Activated naive CD4-positive, alpha-beta T cell treated with anti-CD3 and anti-CD28 coated beads for 36 hours (primary cell): ENCODE results near the gene GOLIM4. TPM values are rescaled to one million over a fixed set of nuclear protein-coding genes. Genes with fewer than 3 reads are reported as not detected.
A peak's percentile ranks its signal among the peaks of the same experiment; 100 is the strongest.
"Not testable (repeated sequence)": the region's sequence is repeated elsewhere in the genome, so short reads cannot be mapped to it uniquely, and the experiment has no call there.

ENCODE experiments used
- CTCF ChIA-PET: fragments of 350-600 bp; sonication (Branson Sonifier 250); formaldehyde crosslinking; loops from one replicate; lab custom pipeline; 2021; ENCODE audit warnings: antibody characterized with exemption; lab: Charles Lee
- DNase-seq: peaks from one replicate; pipeline ENCODE4 v3.0.0-alpha.2; 2020
- H3K27ac Mint-ChIP-seq: one replicate; pipeline ENCODE4 v1.8.0; 2021; ENCODE audit warnings: mild to moderate bottlenecking, mixed read lengths
- H3K27me3 Mint-ChIP-seq: one replicate; pipeline ENCODE4 v1.8.0; 2021; ENCODE audit warnings: low read depth, mixed read lengths
- H3K36me3 Mint-ChIP-seq: one replicate; pipeline ENCODE4 v1.8.0; 2021; ENCODE audit warnings: low read depth, mixed read lengths
- H3K4me1 Mint-ChIP-seq: one replicate; pipeline ENCODE4 v1.8.0; 2021; ENCODE audit warnings: low read depth, mixed read lengths
- H3K4me3 Mint-ChIP-seq: one replicate; pipeline ENCODE4 v1.8.0; 2021; ENCODE audit warnings: mild to moderate bottlenecking, moderate library complexity, mixed read lengths
- H3K9me3 Mint-ChIP-seq: one replicate; pipeline ENCODE4 v1.8.0; 2021; ENCODE audit warnings: mixed read lengths
- intact Hi-C: fragments of 100-400 bp; cut with micrococcal nuclease; formaldehyde crosslinking; loops from one replicate; pipeline ENCODE4 v1.15.1; 2023
- total RNA-seq, 2 experiments: library from RNA; stranded (reverse); gene quantifications; one replicate each; pipeline ENCODE4 v1.2.3, GENCODE V29; 2021

The GOLIM4 gene
- total RNA-seq, 2 experiments from 2014 or later = 0.67 to 0.98 TPM

GRCh38 chr3:168066882-168067281 lies 28.8 kb downstream of the GOLIM4 start:
- no peak overlapping the region for H3K4me3 Mint-ChIP-seq
- no peaks in the 10 kb centered on the region for H3K9me3 Mint-ChIP-seq
- H3K4me1 Mint-ChIP-seq = no peaks in the 10 kb centered on the region
- CTCF ChIA-PET = interaction anchor here (0.7 kb wide), 1 partner anchor 150 kb away, joined by 3 read pairs; no protein-coding TSS in a partner anchor
- H3K27ac Mint-ChIP-seq = no peak overlapping the region
- DNase-seq = no peak
- intact Hi-C loops = no loop called here
- H3K36me3 Mint-ChIP-seq = no peaks in the 10 kb centered on the region
- H3K27me3 Mint-ChIP-seq = no peaks in the 10 kb centered on the region

GRCh38 chr3:168065569-168065968 lies 30.2 kb downstream of the GOLIM4 start:
- no peak overlapping the region for H3K27ac Mint-ChIP-seq
- H3K9me3 Mint-ChIP-seq = no peaks in the 10 kb centered on the region
- no peaks in the 10 kb centered on the region for H3K27me3 Mint-ChIP-seq
- CTCF ChIA-PET = no interaction called here
- H3K4me3 Mint-ChIP-seq = no peak overlapping the region
- no peaks in the 10 kb centered on the region for H3K36me3 Mint-ChIP-seq
- no peak for DNase-seq
- intact Hi-C loops = no loop called here
- H3K4me1 Mint-ChIP-seq = peaks cover 6% of the 10 kb centered on the region

GRCh38 chr3:168063122-168063521 lies 32.6 kb downstream of the GOLIM4 start:
- no peaks in the 10 kb centered on the region for H3K27me3 Mint-ChIP-seq
- H3K4me3 Mint-ChIP-seq = no peak overlapping the region
- intact Hi-C loops = no loop called here

GRCh38 chr3:168062679-168063078 lies 33.0 kb downstream of the GOLIM4 start:
- peaks cover 6% of the 10 kb centered on the region for H3K4me1 Mint-ChIP-seq
- intact Hi-C loops = no loop called here
- no peak overlapping the region for H3K4me3 Mint-ChIP-seq
- H3K27me3 Mint-ChIP-seq = no peaks in the 10 kb centered on the region
- no peaks in the 10 kb centered on the region for H3K36me3 Mint-ChIP-seq
- no peaks in the 10 kb centered on the region for H3K9me3 Mint-ChIP-seq
- no peak overlapping the region for H3K27ac Mint-ChIP-seq
- DNase-seq = no peak
- CTCF ChIA-PET = interaction anchor here (0.6 to 0.9 kb wide), 2 partner anchors 22 to 103 kb away, joined by 4 read pairs; no protein-coding TSS in a partner anchor

More at GRCh38 chr3:168063122-168063521, 32.6 kb downstream of the GOLIM4 start:
- peaks cover 6% of the 10 kb centered on the region for H3K4me1 Mint-ChIP-seq
- no peaks in the 10 kb centered on the region for H3K9me3 Mint-ChIP-seq
- no peaks in the 10 kb centered on the region for H3K36me3 Mint-ChIP-seq
- H3K27ac Mint-ChIP-seq = no peak overlapping the region
- CTCF ChIA-PET = interaction anchor here (0.6 kb wide), 1 partner anchor 22 kb away, joined by 4 read pairs; no protein-coding TSS in a partner anchor
- no peak for DNase-seq

- peak; percentile 6 for DNase-seq
Measured at GRCh38 chr3:168061332-168061996, 34.3 kb downstream of the GOLIM4 start.

GRCh38 chr3:168060317-168060716 lies 35.4 kb downstream of the GOLIM4 start:
- DNase-seq = no peak
- no peaks in the 10 kb centered on the region for H3K27me3 Mint-ChIP-seq
- H3K9me3 Mint-ChIP-seq = peaks cover 2% of the 10 kb centered on the region
- intact Hi-C loops = no loop called here
- H3K27ac Mint-ChIP-seq = no peak overlapping the region
- CTCF ChIA-PET = no interaction called here
- peaks cover 6% of the 10 kb centered on the region for H3K4me1 Mint-ChIP-seq
- H3K36me3 Mint-ChIP-seq = no peaks in the 10 kb centered on the region
- H3K4me3 Mint-ChIP-seq = no peak overlapping the region

More at GRCh38 chr3:168061332-168061996, 34.3 kb downstream of the GOLIM4 start:
- Mint-ChIP-seq H3K9me3 (peaks cover 2% of the 10 kb centered on the region), H3K27ac (no peak overlapping the region), H3K27me3 (no peaks in the 10 kb centered on the region), H3K4me3 (no peak overlapping the region), H3K36me3 (no peaks in the 10 kb centered on the region), H3K4me1 (peaks cover 6% of the 10 kb centered on the region)
- CTCF ChIA-PET = interaction anchor here (0.9 to 1.1 kb wide), 2 partner anchors 14 to 20 kb away, joined by 3 read pairs; no protein-coding TSS in a partner anchor
- intact Hi-C loops = no loop called here

GRCh38 chr3:168058481-168058880 lies 37.2 kb downstream of the GOLIM4 start:
- CTCF ChIA-PET = interaction anchor here (0.5 to 0.9 kb wide), 2 partner anchors 12 to 192 kb away, joined by 3 to 5 read pairs; no protein-coding TSS in a partner anchor
- intact Hi-C loops = no loop called here

GRCh38 chr3:168056398-168057230 lies 39.1 kb downstream of the GOLIM4 start:
- H3K36me3 Mint-ChIP-seq, H3K27ac Mint-ChIP-seq, DNase-seq, H3K9me3 Mint-ChIP-seq, H3K27me3 Mint-ChIP-seq, H3K4me1 Mint-ChIP-seq, intact Hi-C loops, H3K4me3 Mint-ChIP-seq: not testable (repeated sequence)
- CTCF ChIA-PET = interaction anchor here (0.6 kb wide), 1 partner anchor 516 kb away, joined by 3 read pairs; no protein-coding TSS in a partner anchor

More at GRCh38 chr3:168058481-168058880, 37.2 kb downstream of the GOLIM4 start:
- Mint-ChIP-seq H3K36me3 (no peaks in the 10 kb centered on the region), H3K27ac (no peak overlapping the region), H3K4me3 (no peak overlapping the region), H3K27me3 (peaks cover 3% of the 10 kb centered on the region), H3K4me1 (peaks cover 6% of the 10 kb centered on the region), H3K9me3 (peaks cover 6% of the 10 kb centered on the region)
- no peak for DNase-seq

- H3K4me3 Mint-ChIP-seq = no peak overlapping the region
- H3K27me3 Mint-ChIP-seq = peaks cover 5% of the 10 kb centered on the region
Measured at GRCh38 chr3:168054447-168054846, 41.3 kb downstream of the GOLIM4 start.

GRCh38 chr3:168053115-168053514 lies 42.6 kb downstream of the GOLIM4 start:
- Mint-ChIP-seq H3K4me3 (no peak overlapping the region), H3K4me1 (no peaks in the 10 kb centered on the region), H3K9me3 (peaks cover 6% of the 10 kb centered on the region), H3K36me3 (no peaks in the 10 kb centered on the region), H3K27ac (no peak overlapping the region), H3K27me3 (peaks cover 5% of the 10 kb centered on the region)
- DNase-seq = no peak
- CTCF ChIA-PET = interaction anchor here (0.6 to 1.5 kb wide), 4 partner anchors 12 to 813 kb away, joined by 3 to 4 read pairs (median 4); no protein-coding TSS in a partner anchor
- intact Hi-C loops = no loop called here

More at GRCh38 chr3:168054447-168054846, 41.3 kb downstream of the GOLIM4 start:
- CTCF ChIA-PET = no interaction called here
- Mint-ChIP-seq H3K27ac (no peak overlapping the region), H3K4me1 (no peaks in the 10 kb centered on the region), H3K9me3 (peaks cover 6% of the 10 kb centered on the region), H3K36me3 (no peaks in the 10 kb centered on the region)
- intact Hi-C loops = no loop called here
- no peak for DNase-seq

GRCh38 chr3:168052515-168052914 lies 43.2 kb downstream of the GOLIM4 start:
- no peak overlapping the region for H3K4me3 Mint-ChIP-seq
- intact Hi-C loops = no loop called here
- CTCF ChIA-PET = interaction anchor here (0.9 to 1.5 kb wide), 3 partner anchors 11 to 795 kb away, joined by 3 to 4 read pairs (median 4); no protein-coding TSS in a partner anchor

More at GRCh38 chr3:168052515-168052914, 43.2 kb downstream of the GOLIM4 start:
- Mint-ChIP-seq H3K4me1 (no peaks in the 10 kb centered on the region), H3K9me3 (peaks cover 6% of the 10 kb centered on the region), H3K27ac (no peak overlapping the region), H3K36me3 (no peaks in the 10 kb centered on the region), H3K27me3 (peaks cover 5% of the 10 kb centered on the region)
- no peak for DNase-seq
